Inflammatory macrophage treated with lipopolysaccharide for 4 hours (primary cell): Measurements from ENCODE around the gene TSSK2.

Experiments used
- DNase-seq: peaks from one replicate; pipeline ENCODE4 v3.0.0-alpha.2; 2020

TSSK2 gene

DNA sequence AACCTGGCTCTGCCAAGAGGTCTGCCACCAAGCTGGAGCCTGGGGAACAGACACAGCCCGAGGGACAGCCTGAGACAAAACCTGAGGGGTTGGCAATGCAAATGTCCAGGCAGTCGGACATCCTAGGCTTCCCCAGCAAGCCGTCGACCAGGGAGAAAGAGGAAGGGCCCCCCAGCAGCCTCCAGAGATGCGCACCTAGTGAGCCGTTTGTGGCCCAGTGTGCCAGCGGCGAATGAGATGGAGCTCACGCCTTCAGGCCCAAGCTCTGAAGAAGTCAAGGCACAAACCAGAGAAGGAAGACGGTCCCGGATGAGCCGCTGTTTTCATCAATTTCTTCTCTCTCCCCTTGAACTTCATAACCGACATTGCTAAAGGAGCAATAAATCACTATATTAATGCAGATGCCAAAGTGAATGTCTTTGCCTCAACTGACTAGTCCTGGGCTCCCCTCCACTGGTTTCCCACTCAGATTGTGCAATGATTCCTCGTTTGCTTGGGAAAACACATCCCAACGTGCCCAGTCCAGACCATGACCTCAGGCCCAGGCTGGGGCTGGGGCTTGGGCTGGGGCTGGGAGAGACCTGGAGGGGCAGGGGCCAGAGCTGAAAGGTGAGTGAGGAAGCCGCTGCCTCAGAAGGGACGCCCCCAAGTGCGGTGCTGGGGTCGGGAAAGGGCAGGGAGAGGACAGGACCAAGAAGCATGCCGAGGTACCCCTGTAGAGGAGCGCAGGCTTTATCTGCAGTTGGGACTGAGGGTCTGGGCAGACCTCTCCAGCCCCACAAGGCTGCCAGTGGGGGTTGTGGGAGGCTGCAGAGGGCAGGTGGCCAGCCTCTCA, 5.4 kb upstream of the TSSK2 start:
- DNase-seq: no peak

DNA sequence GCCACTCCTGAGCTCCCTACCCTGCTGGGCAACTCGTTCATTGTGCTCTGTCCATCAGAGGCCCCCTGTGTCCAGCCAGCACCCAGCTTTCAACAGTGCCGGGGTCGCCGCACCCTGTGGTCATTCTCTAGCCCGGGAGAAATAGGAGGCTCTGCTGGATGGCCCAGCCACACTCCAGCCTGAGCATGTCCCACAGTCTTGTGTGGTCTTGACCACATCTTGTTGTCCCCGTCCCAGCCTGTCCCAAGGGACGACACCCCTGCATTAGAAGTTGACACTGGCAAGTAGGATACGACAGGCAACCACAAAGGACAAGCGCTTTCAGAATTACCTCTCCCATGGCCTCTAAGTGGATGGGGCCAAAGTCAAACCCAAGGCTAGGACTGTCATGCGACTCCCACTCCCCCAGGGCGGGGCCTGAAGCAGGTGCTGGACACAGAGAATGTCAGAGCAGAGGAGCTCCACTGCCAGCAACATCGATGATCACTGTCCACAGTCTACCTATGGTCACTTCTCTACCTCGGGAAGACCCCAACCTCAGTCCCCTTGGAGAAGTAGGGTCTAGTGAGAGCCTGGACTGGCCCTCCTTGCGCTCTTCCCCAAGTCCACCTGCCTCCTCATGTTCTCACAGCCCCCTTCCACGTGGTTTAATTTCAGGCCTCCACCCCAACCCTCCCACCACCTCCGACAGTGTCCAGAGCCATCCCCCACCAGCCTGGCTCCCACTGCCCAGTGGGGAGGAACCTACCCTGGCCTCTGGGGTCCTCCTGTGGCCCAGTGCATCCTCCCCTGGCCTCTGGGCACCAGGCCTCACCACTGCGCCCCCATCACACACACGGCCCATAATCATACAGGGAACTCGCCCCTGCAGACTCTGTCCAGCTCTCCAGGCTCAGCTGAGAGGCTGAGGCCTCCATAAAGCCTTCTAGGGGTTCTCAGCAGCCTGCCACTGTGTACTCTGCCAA, 4.5 kb upstream of the TSSK2 start:
- no peak for DNase-seq

DNA sequence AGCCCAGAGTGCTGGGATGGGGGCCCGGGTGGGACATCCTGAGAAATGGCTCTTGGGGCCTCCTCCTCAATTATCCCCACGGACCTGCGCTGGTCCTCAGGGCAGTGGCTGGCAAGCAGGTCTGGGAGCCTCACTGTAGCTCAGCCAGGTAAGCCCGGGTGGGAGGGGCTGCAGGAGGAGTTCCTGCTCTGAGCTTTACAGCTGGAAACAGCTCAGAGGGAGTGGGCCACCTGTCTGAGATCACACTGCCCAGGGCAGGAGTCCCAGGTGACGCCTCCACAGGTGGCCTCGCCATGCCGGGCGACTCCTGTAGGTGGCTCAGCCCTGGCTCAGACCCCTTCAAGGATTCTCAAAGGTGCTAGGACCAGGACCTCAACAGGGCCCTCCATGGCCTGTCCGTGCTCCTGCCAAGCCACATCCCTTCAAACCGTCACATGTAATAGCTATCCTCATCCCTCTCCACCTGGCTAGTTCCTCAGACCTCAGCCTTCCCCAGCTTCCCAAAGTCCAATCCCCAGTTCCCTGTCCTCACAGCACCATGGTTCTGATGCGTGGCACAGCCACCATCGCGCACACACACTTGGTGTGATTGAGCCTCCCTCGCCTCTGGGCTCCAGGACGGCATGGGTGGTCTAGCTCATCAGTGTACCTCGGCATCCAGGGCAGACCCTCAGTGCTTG, 3.6 kb upstream of the TSSK2 start:
- no peak for DNase-seq

DNA sequence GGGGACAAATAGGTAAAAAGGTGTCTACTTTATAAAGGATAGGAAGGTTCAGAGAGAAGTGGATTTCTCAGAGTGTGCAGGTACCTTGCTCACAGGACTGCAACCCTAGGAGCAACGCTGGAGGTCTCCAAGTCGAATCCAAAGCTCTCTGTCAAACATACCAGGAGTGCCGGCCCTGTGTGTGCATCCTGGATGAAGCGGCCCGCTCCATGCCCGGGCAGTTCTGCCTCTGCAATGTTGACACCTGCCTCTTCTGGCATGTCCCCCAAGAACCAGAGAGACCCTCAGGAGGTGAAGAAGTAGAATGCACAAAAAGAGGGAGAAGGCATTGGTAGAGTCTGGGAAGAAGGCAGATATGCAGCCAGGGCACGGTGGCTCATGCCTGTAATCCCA, 3.1 kb upstream of the TSSK2 start:
- DNase-seq: no peak

DNA sequence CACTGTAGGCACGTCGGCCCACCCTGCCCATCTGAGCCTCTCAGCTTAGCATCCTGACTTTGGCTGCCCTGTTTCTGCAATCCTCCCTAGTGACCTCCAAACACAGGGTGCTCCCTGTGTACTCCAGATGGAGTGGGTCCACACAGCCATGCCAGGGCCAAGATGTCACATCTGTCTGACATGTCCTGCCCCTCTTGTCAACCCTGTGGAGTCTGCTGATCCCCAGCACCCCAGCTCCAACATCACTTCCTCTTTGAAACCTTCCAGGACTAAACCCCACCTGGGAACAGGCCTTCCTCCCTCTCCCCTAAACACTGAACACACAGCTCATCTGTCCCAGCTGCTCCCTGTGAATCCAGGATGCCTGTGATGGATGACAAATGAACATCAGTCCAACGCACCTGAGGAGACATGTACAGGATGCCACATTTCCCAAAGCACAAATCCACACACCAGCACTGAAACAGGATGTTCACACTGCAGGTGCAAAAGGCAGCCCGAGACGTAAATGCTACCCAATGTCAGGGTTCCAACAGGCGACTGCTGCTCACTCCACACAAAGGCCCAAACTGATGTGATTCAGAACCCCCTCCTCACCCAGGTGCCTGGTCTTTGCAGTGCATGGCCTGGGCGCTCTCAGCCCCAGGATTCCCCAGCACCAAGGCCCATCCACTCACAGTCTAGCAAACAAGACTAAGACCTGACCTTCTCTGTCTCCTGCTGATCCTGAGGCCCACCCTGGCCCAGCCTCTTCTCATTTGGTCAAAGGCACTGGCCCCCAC, 2.0 kb upstream of the TSSK2 start:
- no peak for DNase-seq

DNA sequence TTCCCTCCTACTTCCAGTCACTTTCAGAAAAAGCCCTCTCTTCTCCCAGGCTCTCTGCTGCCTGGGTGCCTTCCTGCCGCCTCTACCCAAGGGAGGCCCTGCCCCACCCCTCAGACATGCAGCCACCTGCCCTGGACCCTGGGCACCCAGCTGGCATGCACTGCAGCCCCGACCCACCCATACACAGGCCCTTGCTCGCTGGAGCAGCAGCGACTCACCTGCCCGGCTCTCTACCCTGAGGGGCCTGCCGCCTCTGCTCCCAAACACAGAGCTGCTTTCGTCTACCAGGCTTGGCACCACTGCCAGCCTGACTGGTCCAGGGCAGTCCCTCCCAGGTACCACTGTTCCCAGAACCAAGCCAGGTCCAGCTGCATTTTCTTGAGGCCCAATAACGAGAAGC, 1.2 kb upstream of the TSSK2 start:
- DNase-seq: no peak

DNA sequence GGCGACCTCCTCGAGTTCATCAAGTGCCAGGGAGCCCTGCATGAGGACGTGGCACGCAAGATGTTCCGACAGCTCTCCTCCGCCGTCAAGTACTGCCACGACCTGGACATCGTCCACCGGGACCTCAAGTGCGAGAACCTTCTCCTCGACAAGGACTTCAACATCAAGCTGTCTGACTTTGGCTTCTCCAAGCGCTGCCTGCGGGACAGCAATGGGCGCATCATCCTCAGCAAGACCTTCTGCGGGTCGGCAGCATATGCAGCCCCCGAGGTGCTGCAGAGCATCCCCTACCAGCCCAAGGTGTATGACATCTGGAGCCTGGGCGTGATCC, 542 bp downstream of the TSSK2 start:
- no peak for DNase-seq

DNA sequence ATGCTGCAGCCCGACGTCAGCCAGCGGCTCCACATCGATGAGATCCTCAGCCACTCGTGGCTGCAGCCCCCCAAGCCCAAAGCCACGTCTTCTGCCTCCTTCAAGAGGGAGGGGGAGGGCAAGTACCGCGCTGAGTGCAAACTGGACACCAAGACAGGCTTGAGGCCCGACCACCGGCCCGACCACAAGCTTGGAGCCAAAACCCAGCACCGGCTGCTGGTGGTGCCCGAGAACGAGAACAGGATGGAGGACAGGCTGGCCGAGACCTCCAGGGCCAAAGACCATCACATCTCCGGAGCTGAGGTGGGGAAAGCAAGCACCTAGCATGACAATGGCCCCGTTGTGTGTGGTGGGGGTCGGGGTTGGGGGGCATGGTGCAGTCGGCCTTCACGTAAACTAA, 1.0 kb downstream of the TSSK2 start:
- DNase-seq: no peak

DNA sequence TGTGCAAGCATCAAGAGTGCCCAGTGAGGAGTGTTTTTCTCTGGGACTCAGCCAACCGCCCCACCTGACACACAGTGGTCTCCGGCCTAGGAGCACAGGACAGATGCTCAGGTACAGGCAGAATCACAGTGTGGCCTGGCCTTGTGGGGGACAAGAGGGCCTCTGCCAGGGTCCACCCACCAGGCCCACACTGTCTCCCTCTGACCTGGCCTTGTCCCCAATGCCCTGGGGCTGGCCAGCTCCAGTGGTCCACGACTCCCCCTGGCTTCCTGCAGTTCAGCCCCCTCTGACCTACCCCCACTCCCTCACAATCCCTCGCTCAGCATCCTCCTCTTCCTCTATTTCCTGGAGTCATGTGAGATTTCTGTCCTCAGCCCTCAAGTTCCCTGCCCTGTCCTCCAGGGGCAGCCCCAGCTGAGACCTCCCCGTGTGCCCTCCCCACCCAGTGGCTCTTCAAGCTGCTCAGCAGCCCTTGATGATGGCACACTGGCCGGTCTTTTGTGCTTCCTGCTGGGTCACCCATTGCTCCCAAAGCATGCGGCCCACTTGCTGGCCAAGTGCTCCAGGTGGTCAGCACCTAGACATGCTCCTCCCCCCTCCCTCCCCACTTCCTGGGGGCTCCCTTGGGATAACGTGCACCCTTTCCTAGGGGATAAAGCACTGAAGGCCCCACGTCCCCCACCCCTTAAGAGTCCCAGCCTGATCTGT, 1.7 kb downstream of the TSSK2 start:
- no peak for DNase-seq

DNA sequence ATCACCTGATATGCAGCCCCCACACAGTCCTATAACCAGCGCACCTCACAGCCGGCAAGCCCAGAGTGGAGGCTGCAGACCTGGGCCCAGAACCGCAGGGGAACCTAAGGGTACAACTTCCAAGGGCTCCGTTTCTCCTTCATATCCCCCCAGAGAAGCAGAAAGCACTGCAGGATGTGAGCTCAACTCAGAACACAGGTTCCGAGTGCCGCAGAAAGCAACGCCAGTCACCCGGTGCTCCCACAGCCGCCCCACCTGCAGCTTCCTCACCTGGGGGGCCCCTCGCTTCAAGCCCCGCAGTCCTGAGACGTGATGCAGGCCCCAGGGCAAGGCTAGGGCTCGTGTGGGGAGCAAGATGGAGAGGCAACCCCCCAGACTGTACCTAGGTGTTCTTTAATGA, 2.5 kb downstream of the TSSK2 start:
- DNase-seq: no peak

DNA sequence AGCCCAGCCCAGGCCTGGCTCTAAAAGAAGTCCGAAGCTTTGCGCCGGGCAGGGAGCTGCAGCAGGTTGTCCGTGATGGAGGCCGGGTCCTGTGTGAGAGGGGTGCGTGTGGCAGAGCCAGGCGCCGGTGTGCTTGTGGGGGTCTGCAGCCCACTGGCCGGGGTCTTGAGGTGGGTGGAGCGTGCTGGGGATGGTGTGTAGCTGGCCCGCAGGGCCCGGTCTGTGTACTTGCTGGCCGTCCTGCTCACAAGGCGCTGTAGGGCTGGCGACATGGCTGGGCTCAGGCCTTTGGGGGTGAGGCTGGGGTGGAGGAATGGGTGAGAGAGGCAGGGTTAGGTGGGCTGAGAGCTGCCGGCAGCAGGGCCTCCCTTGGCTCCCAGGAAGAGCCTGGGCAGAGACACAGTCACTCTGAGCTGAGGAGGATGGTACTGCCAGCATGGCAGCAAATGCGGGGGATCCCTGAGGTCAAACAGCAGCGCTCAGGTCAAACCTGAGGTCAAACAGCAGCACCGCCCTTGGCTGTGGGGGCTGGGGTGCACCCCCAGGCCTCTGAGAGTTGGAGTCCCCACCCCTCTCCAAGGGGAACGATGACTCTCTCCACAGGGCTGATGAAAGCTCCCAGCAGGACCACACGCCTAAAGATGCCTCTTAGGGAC, 3.2 kb downstream of the TSSK2 start:
- DNase-seq: no peak

DNA sequence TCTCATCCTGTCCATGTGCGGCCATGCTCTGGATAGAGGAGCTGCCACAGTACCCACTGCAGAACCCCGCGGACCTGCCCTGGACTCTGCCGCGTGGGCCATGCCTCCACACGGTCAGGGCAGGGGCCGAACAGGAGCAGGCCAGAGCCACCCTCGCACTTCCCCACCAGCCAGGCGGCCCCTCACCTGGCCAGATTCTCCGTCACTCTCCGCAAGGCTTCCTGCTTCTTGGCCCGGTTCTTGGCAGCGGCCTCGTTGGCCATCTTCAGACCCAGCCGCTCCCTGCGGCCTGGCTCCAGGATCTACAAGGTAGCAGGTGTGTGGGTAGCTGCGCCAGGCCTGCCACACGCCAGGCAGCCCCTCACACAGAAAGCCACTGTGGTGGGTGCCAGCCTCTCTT, 3.8 kb downstream of the TSSK2 start:
- no peak for DNase-seq

DNA sequence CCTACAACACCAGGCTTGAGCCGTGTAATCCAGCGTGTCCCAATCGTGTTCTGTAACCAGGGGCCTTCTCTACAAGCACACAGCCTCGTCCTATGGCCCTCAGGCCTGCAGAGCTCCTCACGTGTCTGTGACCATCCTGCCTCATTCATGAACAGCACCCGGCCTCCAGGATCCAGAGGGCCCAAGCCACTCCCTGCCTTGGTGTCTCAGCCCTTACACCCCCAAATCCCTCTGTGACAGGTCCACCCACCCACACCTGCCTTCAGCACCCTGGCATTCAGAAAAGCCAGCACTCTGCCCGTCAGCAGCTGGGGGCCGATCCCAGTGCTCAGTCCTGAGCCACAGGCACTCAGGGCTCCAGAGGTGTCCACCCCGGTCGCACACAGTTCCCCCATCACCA, 5.8 kb downstream of the TSSK2 start:
- DNase-seq: no peak

DNA sequence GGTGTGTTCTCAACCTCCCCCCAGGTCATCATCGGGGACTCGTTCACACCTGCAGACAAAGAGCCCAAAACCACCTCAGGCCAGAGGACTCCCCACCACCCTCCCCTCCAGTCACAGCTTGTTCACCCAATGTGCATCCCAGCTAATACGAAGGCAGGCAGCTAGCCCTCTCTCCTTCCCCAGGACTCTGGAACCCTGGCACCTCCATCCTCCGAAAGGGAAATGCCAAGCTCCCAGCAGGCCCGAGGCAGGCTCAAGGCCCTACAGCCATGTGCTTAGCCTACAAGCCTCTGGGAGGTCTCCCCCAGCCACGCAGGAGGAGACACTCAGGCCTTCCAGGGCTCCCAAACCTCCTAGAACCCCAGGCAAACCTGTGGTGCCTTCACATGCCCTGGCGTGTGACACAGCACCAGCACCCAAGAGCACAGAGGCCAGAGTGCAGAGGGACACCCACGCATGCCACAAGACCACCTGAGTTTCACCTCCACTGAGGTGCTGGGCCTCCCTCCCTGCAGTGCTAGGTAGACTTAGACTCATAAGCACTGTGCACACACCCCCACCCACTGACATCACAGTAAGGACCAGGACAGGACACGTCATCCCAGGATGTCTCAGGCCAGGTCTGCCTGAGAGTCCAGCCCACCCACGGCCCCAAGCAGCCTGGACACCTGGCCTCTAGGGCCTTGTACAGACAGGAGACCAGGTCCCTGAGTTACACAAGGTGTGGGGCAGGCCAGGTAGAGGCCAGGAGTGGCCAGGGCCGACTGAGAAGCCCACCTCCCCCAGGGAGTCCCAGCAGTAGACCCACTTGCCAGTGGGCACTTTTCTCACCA, 6.5 kb downstream of the TSSK2 start:
- DNase-seq: no peak

DNA sequence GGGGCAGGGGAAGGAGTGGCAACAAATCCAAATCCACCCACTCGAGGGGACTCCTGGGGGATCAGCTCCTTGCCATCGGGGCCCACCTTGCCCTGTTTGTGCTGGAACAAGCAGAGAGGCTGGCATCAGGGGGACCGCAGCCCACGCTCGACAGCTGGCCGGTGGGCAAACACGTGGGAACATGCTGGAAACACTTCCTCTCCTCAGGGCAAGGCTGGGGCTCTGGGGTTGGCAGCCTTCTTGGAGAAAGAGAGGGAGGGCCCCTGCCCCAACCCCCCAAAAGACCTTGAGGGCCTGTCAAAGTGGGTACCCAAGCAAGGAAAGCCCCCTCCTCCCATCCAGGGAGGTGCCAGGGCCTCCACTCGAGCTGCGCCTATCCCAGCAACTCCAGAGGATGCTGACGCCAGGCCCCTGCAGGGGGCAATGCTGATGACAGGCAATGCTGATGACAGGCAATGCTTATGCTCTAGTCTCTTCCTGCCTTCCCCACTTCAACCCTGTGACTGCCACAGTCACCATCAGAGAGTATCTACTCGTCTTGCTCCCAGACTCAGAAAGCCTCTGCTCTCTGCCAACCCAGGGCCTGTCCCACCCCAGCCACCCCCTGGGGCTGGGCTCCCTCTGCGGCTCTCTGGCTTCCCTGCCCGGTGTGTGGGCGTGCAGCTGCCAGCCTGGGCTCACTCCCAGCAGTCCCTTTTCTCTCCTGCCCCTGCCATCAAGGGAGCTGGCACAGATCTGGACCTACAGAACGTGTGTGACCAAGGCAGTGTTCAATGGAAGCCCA, 7.3 kb downstream of the TSSK2 start:
- DNase-seq: no peak

DNA sequence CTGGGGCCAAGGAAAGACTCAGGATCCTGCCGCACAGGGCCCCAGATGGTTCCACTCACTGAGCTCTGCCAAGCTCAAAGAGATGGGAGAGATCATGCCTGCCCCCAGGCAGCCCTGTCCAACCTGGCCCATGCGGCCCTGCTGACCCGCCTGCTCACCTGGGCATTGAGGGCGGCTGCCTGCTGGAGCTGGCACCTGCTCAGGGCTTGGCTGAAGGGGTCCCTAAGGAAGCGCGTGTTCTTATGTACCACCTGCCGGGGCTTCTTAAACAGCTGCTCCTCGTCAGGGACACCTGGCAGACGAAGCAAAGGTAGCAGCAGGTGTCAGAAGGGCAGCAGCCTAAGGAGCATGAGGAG, 7.9 kb downstream of the TSSK2 start:
- DNase-seq: no peak

DNA sequence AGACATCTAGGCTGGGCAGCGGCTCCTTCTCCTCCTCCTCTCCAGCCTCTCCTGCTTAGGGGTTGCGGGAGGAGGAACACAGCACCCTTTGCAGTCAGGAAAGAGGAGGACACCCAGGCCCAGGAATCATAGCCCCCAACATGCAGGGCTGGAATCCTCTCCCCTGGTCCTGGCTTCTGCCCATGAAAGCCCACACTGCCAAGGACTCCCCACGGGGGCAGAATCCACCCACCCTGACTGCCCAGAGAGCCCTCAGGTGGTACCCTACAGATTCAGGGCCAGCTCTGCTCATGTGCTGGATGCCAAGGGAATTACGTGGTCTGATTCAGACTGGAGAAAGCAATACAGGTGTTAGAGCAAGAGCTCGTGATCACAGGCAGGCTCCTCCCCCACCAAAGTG, 8.9 kb downstream of the TSSK2 start:
- no peak for DNase-seq

DNA sequence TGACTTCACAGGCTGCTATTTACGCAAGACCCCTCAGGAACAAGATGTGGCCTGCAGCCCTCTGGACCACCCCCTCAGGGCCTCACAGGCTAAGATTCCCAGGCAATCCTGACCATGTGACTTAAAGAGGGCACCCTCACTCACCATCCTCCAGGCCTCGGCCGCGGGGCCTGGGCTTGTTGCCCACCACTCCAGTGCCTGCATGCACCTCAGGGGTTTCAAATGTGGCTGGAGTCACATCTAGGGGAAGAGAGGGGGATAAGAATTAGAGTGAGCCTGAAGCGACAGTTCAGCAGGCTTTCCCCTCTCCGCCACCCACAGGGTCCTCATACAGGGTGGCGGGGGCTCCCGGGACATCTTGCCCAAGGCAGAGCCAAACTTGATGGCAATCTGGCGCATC, 11.3 kb downstream of the TSSK2 start:
- DNase-seq: no peak

DNA sequence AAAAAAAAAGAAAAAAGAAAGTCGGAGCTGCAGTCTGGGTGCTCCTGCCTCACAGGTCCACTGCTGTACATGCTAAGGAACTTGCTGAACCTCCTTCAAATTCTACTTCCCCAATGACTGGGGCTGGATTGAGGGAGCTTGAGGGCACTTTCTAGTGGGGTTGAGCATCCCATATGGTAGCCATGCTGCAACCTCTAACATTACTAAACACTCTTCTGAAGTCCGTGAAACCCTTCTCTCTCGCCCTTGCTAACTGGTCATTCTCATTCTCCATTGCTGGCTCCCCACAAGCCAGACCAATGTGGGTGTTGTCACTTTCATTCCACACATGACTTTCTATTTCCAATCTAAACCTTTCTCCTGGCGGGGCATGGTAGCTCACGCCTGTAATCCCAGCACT, 12.1 kb downstream of the TSSK2 start:
- DNase-seq: no peak

DNA sequence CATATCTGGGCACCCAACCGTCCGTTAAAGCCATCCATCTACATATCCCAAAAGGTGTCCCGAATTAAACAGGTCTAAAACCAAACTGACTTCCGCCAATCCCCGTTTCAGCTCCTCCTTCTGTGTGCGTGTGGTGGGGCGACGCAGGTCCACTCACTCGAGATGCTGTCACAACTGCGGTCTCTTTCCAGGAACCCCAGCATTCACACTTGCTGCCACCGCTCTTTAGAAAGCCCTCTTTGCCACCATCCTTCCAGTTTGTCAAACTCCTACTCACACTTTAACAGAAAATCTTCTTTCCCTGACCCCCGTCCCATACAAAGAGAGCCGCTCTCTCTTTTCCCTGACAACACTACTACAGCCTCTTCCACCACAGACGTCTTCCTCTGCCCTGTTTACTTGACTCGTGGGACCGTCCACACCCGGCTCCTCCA, 12.9 kb downstream of the TSSK2 start:
- peak; percentile 15 for DNase-seq
